Heart left ventricle (tissue), 13 donors: ENCODE measurements around the gene CHRNA1.

Source experiments
- CTCF ChIP-seq, 12 donors: fragments of 200-600 bp; sonication (generic) in 4 of 12; IDR thresholded peaks; one replicate each; pipeline versions ENCODE4 v1.5.0 to v1.8.0; 2018 to 2022; ENCODE audit warnings: antibody characterized with exemption in 12 of 12, mild to moderate bottlenecking in 5 of 12
- POLR2A ChIP-seq, 2 donors: fragments of 450-650 bp; IDR thresholded peaks; one replicate each; pipeline ENCODE4 v1.6.1; 2017; ENCODE audit warnings: antibody characterized with exemption in 2 of 2, mild to moderate bottlenecking in 2 of 2, moderate library complexity in 2 of 2
- donor health status: ischemic (EF 13 %, LVEDD 7.1; RV severe dilation, severe dysfunction).
- donor health status: DM: no; HTN: yes; CAD: no.
- donor health status: DM: no; HTN: no; CAD: no.
- donor health status: ischemic (EF 25% LVEDD 6.9; RV normal size, moderate dysfunction).
- donor health status: ischemic (EF 25% LVEDD 5.7; RV mildly dilated, moderate dysfunction).
- donor health status: ischemic (EF 35%, LVEDD 5.7; RV mildly dilated, moderate dysfunction).
- donor health status: nonischemic (EF 11% LVEDD 7.7; RV severe dilation, severe dysfunction).
- donor health status: DM: yes; HTN: yes; CAD: no.
- donor health status: PGD.
- donor health status: ischemic (EF 29% LVEDD 5.4; RV normal size, mild dysfunction).
- donor health status: nonischemic (EF 23%, LVEDD 6.1; RV moderate dilation, normal function).

- TF ChIP-seq CTCF (IDR thresholded peaks at IDR 0.05) = no peak
- no peak for TF ChIP-seq POLR2A (IDR thresholded peaks at IDR 0.05)
Observed at GRCh38 chr2:174778085-174778981, 14.1 kb upstream of the CHRNA1 start.
